Suprapubic skin (tissue), 4 donors: ENCODE measurements around the gene SOCS4. TPM values are rescaled to one million over a fixed set of nuclear protein-coding genes. Genes with fewer than 3 reads are reported as not detected.

Experiments used
- DNase-seq, 2 donors: peaks; one replicate each; pipeline ENCODE4 v3.0.0-alpha.2; 2019; ENCODE audit warnings: low spot score in 2 of 2
- H3K27ac ChIP-seq: fragments of 200-600 bp; sonication (generic); one replicate; pipeline ENCODE4 v1.5.1; 2019
- H3K27me3 ChIP-seq: fragments of 200-600 bp; sonication (generic); one replicate; pipeline ENCODE4 v1.5.1; 2019
- H3K36me3 ChIP-seq: fragments of 200-600 bp; sonication (generic); one replicate; pipeline ENCODE4 v1.5.1; 2019
- H3K4me1 ChIP-seq: fragments of 200-600 bp; sonication (generic); one replicate; pipeline ENCODE4 v1.5.1; 2019
- H3K4me3 ChIP-seq: fragments of 200-600 bp; sonication (generic); one replicate; pipeline ENCODE4 v1.5.1; 2019; ENCODE audit warnings: mild to moderate bottlenecking
- H3K9me3 ChIP-seq: fragments of 200-600 bp; sonication (generic); one replicate; pipeline ENCODE4 v1.5.1; 2019
- EP300 ChIP-seq: sonication (generic); formaldehyde crosslinking; IDR thresholded peaks from one replicate; pipeline ENCODE4 v1.6.1; 2017; ENCODE audit warnings: antibody characterized with exemption
- POLR2A ChIP-seq, 2 donors: fragments of 450-650 bp; IDR thresholded peaks; one replicate each; pipeline ENCODE4 v1.6.1; 2017; ENCODE audit warnings: antibody characterized with exemption in 2 of 2, mild to moderate bottlenecking in 2 of 2, moderate library complexity in 2 of 2
- POLR2AphosphoS5 ChIP-seq, 3 donors: sonication (generic); formaldehyde crosslinking; IDR thresholded peaks; one replicate each; pipeline ENCODE4 v1.6.1; 2017; ENCODE audit warnings: antibody characterized with exemption in 3 of 3
- WGBS: methylation state at CpG from one replicate; pipeline ENCODE4 v1.1.5; 2018; 5-methylcytosine and 5-hydroxymethylcytosine counted together
- total RNA-seq, 4 donors: library from RNA; depleted of rRNA; stranded (reverse); fragments of >200 nt; gene quantifications; one replicate each; pipeline ENCODE4 v1.1.0, GENCODE V29; 2016
- TF ChIP-seq, protein P1 (sequence below), 2 donors: fragments of 200-600 bp in 1 of 2; fragments of 450-650 bp in 1 of 2; sonication (generic) in 1 of 2; IDR thresholded peaks; one replicate each; pipeline ENCODE4 v1.5.1; 2016 to 2019; ENCODE audit warnings: antibody characterized with exemption in 2 of 2, mild to moderate bottlenecking in 1 of 2, moderate library complexity in 1 of 2

The SOCS4 gene, protein sequence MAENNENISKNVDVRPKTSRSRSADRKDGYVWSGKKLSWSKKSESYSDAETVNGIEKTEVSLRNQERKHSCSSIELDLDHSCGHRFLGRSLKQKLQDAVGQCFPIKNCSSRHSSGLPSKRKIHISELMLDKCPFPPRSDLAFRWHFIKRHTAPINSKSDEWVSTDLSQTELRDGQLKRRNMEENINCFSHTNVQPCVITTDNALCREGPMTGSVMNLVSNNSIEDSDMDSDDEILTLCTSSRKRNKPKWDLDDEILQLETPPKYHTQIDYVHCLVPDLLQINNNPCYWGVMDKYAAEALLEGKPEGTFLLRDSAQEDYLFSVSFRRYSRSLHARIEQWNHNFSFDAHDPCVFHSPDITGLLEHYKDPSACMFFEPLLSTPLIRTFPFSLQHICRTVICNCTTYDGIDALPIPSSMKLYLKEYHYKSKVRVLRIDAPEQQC
- 10 to 100 TPM; 10.0 to 12.0 (median 11.6) TPM for total RNA-seq

DNA sequence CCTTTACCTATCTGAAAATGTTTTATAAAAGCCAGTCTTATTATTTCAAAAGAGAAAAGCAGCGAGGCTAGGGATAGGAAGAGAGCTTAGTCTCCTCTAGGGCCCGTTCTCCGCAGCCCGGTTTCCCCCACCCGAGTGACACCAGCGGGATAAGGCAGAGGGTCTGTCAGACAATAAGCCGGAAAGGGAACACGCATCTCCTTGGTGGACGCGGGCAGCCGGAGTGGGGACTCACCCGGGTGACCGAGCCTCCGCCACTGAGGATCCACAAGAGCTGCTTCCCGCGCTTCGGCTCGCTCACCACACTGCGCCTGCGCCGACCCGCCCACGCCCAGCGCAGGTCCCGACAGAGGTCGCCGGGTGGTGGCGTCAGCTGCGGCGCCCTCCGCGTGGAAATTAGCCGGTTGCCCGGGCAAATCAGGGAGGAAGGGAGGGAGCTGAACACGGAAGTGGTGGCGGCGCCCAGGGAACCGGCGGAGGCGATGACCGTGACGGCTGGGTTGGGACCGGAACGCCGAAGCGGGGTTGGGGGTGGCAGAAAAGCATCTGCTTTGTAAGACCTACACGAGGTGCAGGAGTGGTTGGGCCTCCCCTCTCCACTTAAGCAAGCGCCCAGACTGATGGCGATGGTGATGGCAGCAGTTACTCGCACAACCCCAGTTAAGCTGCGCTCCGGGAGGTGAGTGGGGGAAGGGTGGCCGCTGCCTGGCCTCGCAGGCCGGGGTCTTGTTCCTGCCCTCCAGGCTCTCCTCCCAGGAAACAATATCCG, at the start of gene SOCS4, which contains the start of gene WDHD1:
TSS of gene SOCS4 (plus strand) at position 444 of the 769 bp plus-strand sequence. CDS start 15,806 bp downstream, outside the sequence.
TSS of gene WDHD1 (minus strand) at position 307 of the 769 bp plus-strand sequence. CDS start 312 bp downstream, outside the sequence.
- H3K4me1 ChIP-seq: peaks cover 38% of the 10 kb centered on the region
- H3K9me3 ChIP-seq: no peaks in the 10 kb centered on the region
- H3K27ac ChIP-seq: peak within 1 kb of the TSS; percentile 73
- H3K36me3 ChIP-seq: no peaks in the 10 kb centered on the region
- no peaks in the 10 kb centered on the region for H3K27me3 ChIP-seq
- WGBS: under 1% methylated on average over 44 of the region's 56 CpGs
- peak; percentile 96 to 97 for DNase-seq
- peak in 2 of 3 donors; percentile 82 to 84 for TF ChIP-seq POLR2AphosphoS5 (IDR thresholded peaks at IDR 0.05)
- peak in 1 of 2 donors; percentile 71 for TF ChIP-seq POLR2A (IDR thresholded peaks at IDR 0.05)
- no peak for TF ChIP-seq EP300
- TF ChIP-seq, protein P1, sequence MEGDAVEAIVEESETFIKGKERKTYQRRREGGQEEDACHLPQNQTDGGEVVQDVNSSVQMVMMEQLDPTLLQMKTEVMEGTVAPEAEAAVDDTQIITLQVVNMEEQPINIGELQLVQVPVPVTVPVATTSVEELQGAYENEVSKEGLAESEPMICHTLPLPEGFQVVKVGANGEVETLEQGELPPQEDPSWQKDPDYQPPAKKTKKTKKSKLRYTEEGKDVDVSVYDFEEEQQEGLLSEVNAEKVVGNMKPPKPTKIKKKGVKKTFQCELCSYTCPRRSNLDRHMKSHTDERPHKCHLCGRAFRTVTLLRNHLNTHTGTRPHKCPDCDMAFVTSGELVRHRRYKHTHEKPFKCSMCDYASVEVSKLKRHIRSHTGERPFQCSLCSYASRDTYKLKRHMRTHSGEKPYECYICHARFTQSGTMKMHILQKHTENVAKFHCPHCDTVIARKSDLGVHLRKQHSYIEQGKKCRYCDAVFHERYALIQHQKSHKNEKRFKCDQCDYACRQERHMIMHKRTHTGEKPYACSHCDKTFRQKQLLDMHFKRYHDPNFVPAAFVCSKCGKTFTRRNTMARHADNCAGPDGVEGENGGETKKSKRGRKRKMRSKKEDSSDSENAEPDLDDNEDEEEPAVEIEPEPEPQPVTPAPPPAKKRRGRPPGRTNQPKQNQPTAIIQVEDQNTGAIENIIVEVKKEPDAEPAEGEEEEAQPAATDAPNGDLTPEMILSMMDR (IDR thresholded peaks at IDR 0.05): no peak
- peak within 1 kb of the TSS; percentile 68 for H3K4me3 ChIP-seq

DNA sequence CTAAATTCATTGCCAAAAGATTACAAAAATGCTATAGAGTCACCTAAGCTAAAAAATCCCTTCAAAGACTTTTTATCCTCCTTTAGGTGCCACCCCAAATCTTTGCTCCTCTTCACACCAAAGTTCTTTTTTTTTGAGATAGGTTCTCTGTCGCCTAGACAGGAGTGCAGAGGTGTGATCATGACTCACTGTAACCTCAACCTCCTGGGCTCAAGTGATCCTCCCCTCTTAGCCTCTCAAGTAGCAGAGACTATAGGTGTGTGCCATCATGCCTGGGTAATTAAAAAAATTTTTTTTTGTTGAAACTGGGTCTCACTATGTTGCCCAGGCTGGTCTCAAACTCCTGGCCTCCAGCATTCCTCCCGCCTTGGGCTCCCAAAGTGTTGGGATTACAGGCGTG, 48.0 kb upstream of the SOCS4 start:
- Histone ChIP-seq H3K27me3 (no peaks in the 10 kb centered on the region), H3K27ac (no peak overlapping the region), H3K4me1 (no peaks in the 10 kb centered on the region), H3K9me3 (no peaks in the 10 kb centered on the region), H3K4me3 (no peak overlapping the region), H3K36me3 (no peaks in the 10 kb centered on the region)
- no peak for DNase-seq
- TF ChIP-seq POLR2AphosphoS5 (IDR thresholded peaks at IDR 0.05) (no peak), POLR2A (IDR thresholded peaks at IDR 0.05) (no peak)
- TF ChIP-seq, protein P1 (IDR thresholded peaks at IDR 0.05): no peak
- WGBS: 93% methylated on average over 3 of the region's 3 CpGs

DNA sequence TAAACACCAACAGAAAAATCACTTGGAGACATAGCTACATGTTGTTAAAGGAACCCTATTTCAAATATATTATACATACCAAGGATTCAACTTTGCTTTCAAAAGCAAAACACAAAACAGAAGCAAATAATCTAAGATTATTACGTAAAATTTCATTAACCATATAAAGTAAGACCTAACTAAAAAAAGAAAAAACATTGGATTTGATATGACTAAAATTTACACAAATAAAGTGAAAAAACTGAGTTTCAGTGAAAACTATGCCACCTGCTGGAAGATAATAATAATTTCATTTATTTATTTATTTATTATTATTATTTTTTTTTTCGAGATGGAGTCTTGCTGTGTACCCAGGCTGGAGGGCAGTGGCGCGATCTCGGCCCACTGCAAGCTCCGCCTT, 45.3 kb upstream of the SOCS4 start:
- 82% methylated on average over 6 of the region's 6 CpGs for WGBS
- no peak for DNase-seq
- Histone ChIP-seq H3K4me1 (no peaks in the 10 kb centered on the region), H3K36me3 (no peaks in the 10 kb centered on the region), H3K27ac (no peak overlapping the region), H3K9me3 (no peaks in the 10 kb centered on the region), H3K4me3 (no peak overlapping the region), H3K27me3 (no peaks in the 10 kb centered on the region)
- no peak for TF ChIP-seq POLR2A (IDR thresholded peaks at IDR 0.05)

DNA sequence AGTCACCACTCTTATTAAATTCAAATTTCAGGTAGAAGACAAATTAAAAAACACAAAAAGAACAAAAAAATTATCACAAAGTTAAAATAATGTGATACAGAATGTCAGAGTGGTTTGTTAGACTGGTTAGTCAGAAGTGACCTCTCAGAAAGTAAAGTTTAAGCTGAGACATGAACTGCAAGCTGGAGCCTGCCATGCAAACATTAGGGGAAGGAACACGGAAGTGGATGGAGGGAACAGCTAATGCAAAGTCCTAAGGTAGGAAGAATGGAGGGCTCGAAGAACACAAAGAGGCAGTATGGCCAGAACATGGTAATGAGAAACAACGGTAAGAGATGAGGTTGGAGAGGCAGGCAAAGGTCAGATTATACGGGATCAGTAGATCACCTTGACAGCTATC, 41.9 kb upstream of the SOCS4 start:
- Histone ChIP-seq H3K9me3 (no peaks in the 10 kb centered on the region), H3K36me3 (no peaks in the 10 kb centered on the region), H3K4me3 (no peak overlapping the region), H3K4me1 (no peaks in the 10 kb centered on the region), H3K27me3 (no peaks in the 10 kb centered on the region), H3K27ac (no peak overlapping the region)
- TF ChIP-seq POLR2A (IDR thresholded peaks at IDR 0.05): no peak
- TF ChIP-seq, protein P1 (IDR thresholded peaks at IDR 0.05): no peak
- no peak for TF ChIP-seq POLR2AphosphoS5 (IDR thresholded peaks at IDR 0.05)
- no peak for TF ChIP-seq EP300
- DNase-seq: no peak
- WGBS: 91% methylated on average over 4 of the region's 4 CpGs

DNA sequence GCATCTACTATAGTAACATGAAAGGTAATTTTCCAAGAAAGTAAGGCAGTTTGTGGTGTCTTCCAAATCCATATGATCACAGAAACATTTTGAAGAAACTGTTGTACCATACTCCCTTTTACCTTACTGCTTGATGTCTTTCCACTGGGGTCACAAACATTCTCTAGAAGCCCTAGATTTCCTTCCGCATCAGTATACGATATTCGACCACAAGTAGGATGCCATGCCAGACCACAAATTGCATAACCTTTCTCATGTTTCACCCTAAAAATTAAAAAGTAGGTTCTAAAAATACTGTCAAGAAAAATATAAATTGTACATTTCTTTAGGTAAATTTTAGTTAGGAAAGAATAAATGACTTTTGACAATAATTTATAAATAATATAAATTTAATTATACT, 26.7 kb upstream of the SOCS4 start:
- peaks cover 13% of the 10 kb centered on the region for H3K36me3 ChIP-seq
- H3K27ac ChIP-seq: no peak overlapping the region
- no peaks in the 10 kb centered on the region for H3K4me1 ChIP-seq
- TF ChIP-seq EP300 (no peak), POLR2AphosphoS5 (IDR thresholded peaks at IDR 0.05) (no peak), POLR2A (IDR thresholded peaks at IDR 0.05) (no peak)
- TF ChIP-seq, protein P1 (IDR thresholded peaks at IDR 0.05): no peak
- DNase-seq: no peak
- no peaks in the 10 kb centered on the region for H3K27me3 ChIP-seq
- H3K4me3 ChIP-seq: no peak overlapping the region
- 76% methylated on average over 3 of the region's 3 CpGs for WGBS
- H3K9me3 ChIP-seq: no peaks in the 10 kb centered on the region
